Mesangial cell (primary cell): ENCODE data around the gene AGRP. TPM values are rescaled to one million over a fixed set of nuclear protein-coding genes. Genes with fewer than 3 reads are reported as not detected.

Experiments used
- total RNA-seq: library from RNA; depleted of rRNA; stranded (reverse); fragments of >200 nt; gene quantifications from 2 replicates; pipeline ENCODE4 v1.2.3, GENCODE V29; 2015

AGRP gene
- total RNA-seq: not detected in 2 replicates

GRCh38 chr16:67483150-67483549, at the start of gene AGRP:
Gene AGRP (minus strand): TSS chr16:67483547. CDS start chr16:67483398, 149 bp downstream.

GRCh38 chr16:67528222-67528869, 45.0 kb upstream of the AGRP start, which contains the start of gene RIPOR1:
Gene RIPOR1 (plus strand): TSS chr16:67528829. CDS start chr16:67538447, 9,618 bp downstream.

DNA sequence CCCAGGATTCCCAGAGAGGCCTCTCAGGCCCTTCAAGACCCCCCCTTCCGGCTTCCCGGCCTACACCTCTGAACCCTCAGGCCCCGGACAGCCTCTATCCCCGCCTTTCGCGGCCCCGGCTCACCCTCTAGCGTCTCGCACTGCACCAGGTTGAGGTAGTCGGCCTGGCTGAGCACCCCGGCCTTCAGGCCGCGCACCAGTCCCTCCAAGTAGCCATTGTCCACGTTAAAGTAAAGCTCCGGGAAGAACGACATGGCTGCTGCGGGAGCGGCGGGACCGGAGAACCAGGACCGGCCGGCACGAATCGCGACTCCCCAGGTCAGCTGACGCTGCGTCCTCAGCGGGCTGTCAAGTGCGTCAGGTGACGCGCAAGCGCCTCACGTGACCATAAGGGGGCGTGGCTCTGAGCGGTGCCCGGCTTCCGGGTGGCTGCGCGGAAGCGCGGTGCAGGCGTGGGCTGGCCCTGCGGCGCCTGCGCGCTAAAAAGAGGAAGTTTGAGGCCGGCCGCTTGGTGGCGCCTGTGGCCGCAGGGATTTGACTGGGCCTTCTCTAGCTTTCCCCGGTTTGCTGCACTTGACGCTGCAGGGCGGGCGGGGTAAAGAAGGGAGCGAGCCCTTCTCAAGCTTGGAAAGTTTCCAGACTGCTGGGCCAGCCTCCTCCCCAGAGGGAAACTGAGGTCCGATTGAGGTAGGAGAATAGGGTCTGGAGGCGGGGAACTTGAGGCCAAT, 2.4 kb downstream of the AGRP start, which contains the start of gene ATP6V0D1:
Gene ATP6V0D1 (minus strand): TSS at position 325 of the 728 bp plus-strand sequence. CDS start 71 bp downstream, at position 254.

Other genes with a start within 250 kb of the AGRP start
- 22.2 and 29.8 TPM in 2 replicates for gene FHOD1, start 236.1 kb downstream of the AGRP start, total RNA-seq
- gene SLC9A5, start 234.6 kb downstream of the AGRP start, total RNA-seq: 0.33 and 0.51 TPM in 2 replicates
- 8.8 and 16.4 TPM in 2 replicates for gene PLEKHG4, start 204.0 kb downstream of the AGRP start, total RNA-seq
- gene KCTD19, start 156.8 kb downstream of the AGRP start, total RNA-seq: 0.16 and 0.38 TPM in 2 replicates
- gene LRRC36, start 156.7 kb downstream of the AGRP start, total RNA-seq: 0.16 TPM in 1 of 2 replicates, not detected in the other
- 2.0 and 2.9 TPM in 2 replicates for gene TPPP3, start 90.0 kb downstream of the AGRP start, total RNA-seq
- 3.6 and 9.6 TPM in 2 replicates for gene ZDHHC1, start 67.1 kb downstream of the AGRP start, total RNA-seq
- 0.38 and 0.98 TPM in 2 replicates for gene HSD11B2, start 52.4 kb downstream of the AGRP start, total RNA-seq
- gene ATP6V0D1, start 2.4 kb downstream of the AGRP start, total RNA-seq: 125 and 135 TPM in 2 replicates
- 48.9 and 53.9 TPM in 2 replicates for gene RIPOR1, start 45.3 kb upstream of the AGRP start, total RNA-seq
- gene CTCF, start 79.0 kb upstream of the AGRP start, total RNA-seq: 20.2 and 24.1 TPM in 2 replicates
- 0.16 and 3.0 TPM in 2 replicates for gene CARMIL2, start 161.6 kb upstream of the AGRP start, total RNA-seq
- gene ACD, start 176.7 kb upstream of the AGRP start, total RNA-seq: 34.0 and 53.0 TPM in 2 replicates
- gene PARD6A, start 177.4 kb upstream of the AGRP start, total RNA-seq: 5.5 and 9.0 TPM in 2 replicates
- 16.0 and 23.8 TPM in 2 replicates for gene ENKD1, start 183.2 kb upstream of the AGRP start, total RNA-seq
- 7.0 and 10.8 TPM in 2 replicates for gene C16orf86, start 183.3 kb upstream of the AGRP start, total RNA-seq
- 14.3 and 16.0 TPM in 2 replicates for gene GFOD2, start 235.8 kb upstream of the AGRP start, total RNA-seq